LNCaP clone FGC (cell line): ENCODE data around the gene NR3C2.

Experiments
- DNase-seq: peaks from one replicate; pipeline ENCODE4 v3.0.0-alpha.2; 2011; ENCODE audit warnings: low read depth
- H3K4me3 ChIP-seq: 2 replicates; pipeline ENCODE4 v1.5.1; 2011; ENCODE audit warnings: mild to moderate bottlenecking, low read depth, low read length, control low read depth
- CTCF ChIP-seq: IDR thresholded peaks from 2 replicates; pipeline ENCODE4 v1.5.1; 2012; ENCODE audit warnings: mild to moderate bottlenecking; ENCODE audit not compliant: control insufficient read depth, insufficient read depth; ENCODE audit errors: extremely low read depth

Gene NR3C2

GRCh38 chr4:148444296-148445070, 2.3 kb upstream of the NR3C2 start:
- peak overlapping the region; percentile 83 for H3K4me3 ChIP-seq
- DNase-seq, result no peak
- TF ChIP-seq CTCF, result no peak

DNA sequence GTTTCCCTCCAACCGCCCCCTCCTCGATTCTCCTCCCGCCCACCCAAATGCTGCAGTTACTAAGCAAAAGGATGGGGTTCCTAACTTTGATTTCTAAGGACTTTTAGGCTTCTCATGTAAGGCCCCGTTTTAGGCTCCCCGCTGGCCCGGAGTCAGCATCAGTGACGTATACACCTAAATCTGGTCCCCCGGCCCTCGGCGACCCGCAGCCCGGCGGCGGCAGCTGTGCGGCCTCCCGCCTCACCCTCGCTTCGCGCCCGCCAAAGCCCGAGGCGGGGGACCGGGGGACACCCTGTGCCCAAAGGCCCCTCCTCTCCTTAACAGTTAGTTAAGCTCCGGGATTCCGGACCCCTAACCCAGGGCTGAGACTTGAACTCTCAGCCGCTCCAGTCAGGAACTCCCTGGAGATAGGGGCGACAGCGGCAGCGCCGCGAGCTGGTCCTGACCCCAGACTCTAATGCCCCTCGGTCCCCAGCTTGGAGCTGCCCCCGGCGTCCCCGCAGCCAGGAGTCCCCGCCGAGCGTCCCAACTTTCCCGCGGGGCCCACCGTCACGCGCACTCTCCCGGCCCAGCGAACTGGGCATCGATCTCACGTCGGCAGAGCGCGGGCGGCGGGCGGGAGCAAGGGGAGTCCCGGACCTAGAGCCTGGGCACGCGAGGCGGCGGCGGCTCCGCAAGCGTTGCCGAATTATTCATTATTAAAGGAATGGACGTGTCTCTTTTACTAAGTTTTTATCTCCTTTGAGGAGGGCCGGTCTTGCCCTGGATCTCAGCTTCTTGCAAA, 1.5 kb upstream of the NR3C2 start:
- peak overlapping the region; percentile 83 for H3K4me3 ChIP-seq
- TF ChIP-seq CTCF, result no peak
- DNase-seq, result no peak

- peak overlapping the region; percentile 83 for H3K4me3 ChIP-seq
- no peak for TF ChIP-seq CTCF
- no peak for DNase-seq
Measured at GRCh38 chr4:148442832-148443511, 758 bp upstream of the NR3C2 start.

- no peak for DNase-seq
- peak overlapping the region; percentile 83 for H3K4me3 ChIP-seq
- TF ChIP-seq CTCF, result no peak
Measured at GRCh38 chr4:148441624-148441985, 609 bp downstream of the NR3C2 start.

GRCh38 chr4:148438047-148438446, 4.2 kb downstream of the NR3C2 start:
- no peak overlapping the region for H3K4me3 ChIP-seq
- no peak for DNase-seq
- TF ChIP-seq CTCF, result 0 out of 2 replicates have a peak, but pooled peaks have one; percentile 2

DNA sequence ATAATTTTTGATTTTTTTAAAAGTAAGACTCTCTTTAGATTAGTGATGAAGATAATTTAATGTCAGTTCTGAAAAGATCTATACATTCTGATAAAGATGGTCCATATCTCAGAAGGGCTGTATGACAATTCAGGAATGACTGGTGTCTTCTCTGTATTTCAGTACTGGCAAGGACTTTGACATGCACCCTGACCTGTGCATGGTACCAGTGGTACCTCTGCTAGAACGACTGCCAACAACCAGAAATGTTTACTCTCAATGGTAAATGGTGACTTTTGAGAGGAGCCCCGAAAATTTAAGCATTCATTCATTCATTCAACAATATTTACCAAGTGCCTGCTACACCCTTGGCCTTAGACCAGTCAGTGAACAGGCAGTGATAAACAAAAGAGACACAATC, 4.8 kb downstream of the NR3C2 start:
- DNase-seq, result no peak
- no peak for TF ChIP-seq CTCF
- no peak overlapping the region for H3K4me3 ChIP-seq
